ENCODE results near the gene SSR2.

The SSR2 gene

GRCh38 chr1:156021954-156022353, 1.2 kb upstream of the SSR2 start:
- H3K36me3 ChIP-seq (ENCODE audit: insufficient read depth, low read length): peaks cover 4% of the 10 kb centered on the region
- no peak overlapping the region for H3K9ac ChIP-seq (ENCODE audit: low read depth, low read length)
- H3K4me1 ChIP-seq (ENCODE audit: insufficient read depth, low read length): no peaks in the 10 kb centered on the region; the same call in 1 of the 2 replicates
- H3K9me3 ChIP-seq (ENCODE audit: control insufficient read depth, insufficient read depth, low read length): no peaks in the 10 kb centered on the region

GRCh38 chr1:156021093-156021428, 310 bp upstream of the SSR2 start:
- Histone ChIP-seq H3K9ac (ENCODE audit: low read depth, low read length) (peak overlapping the region; percentile 58; the same call in 1 of the 2 replicates), H3K4me1 (ENCODE audit: insufficient read depth, low read length) (no peaks in the 10 kb centered on the region; the same call in 1 of the 2 replicates), H3K9me3 (ENCODE audit: control insufficient read depth, insufficient read depth, low read length) (no peaks in the 10 kb centered on the region), H3K36me3 (ENCODE audit: insufficient read depth, low read length) (peaks cover 4% of the 10 kb centered on the region)

GRCh38 chr1:156019946-156020292, 832 bp downstream of the SSR2 start:
- Histone ChIP-seq H3K9me3 (ENCODE audit: control insufficient read depth, insufficient read depth, low read length) (no peaks in the 10 kb centered on the region), H3K36me3 (ENCODE audit: insufficient read depth, low read length) (peaks cover 5% of the 10 kb centered on the region), H3K9ac (ENCODE audit: low read depth, low read length) (peak overlapping the region; percentile 58; the same call in 1 of the 2 replicates), H3K4me1 (ENCODE audit: insufficient read depth, low read length) (no peaks in the 10 kb centered on the region)

GRCh38 chr1:156014829-156015228, 5.9 kb downstream of the SSR2 start:
- Histone ChIP-seq H3K4me1 (ENCODE audit: insufficient read depth, low read length) (no peaks in the 10 kb centered on the region), H3K9me3 (ENCODE audit: control insufficient read depth, insufficient read depth, low read length) (no peaks in the 10 kb centered on the region), H3K36me3 (ENCODE audit: insufficient read depth, low read length) (peaks cover 31% of the 10 kb centered on the region), H3K9ac (ENCODE audit: low read depth, low read length) (no peak overlapping the region)

GRCh38 chr1:156012051-156012817, 8.5 kb downstream of the SSR2 start:
- Histone ChIP-seq H3K36me3 (ENCODE audit: insufficient read depth, low read length) (peaks cover 34% of the 10 kb centered on the region), H3K4me1 (ENCODE audit: insufficient read depth, low read length) (no peaks in the 10 kb centered on the region), H3K9me3 (ENCODE audit: control insufficient read depth, insufficient read depth, low read length) (no peaks in the 10 kb centered on the region), H3K9ac (ENCODE audit: low read depth, low read length) (no peak overlapping the region)

- Histone ChIP-seq H3K36me3 (ENCODE audit: insufficient read depth, low read length) (peaks cover 30% of the 10 kb centered on the region), H3K4me1 (ENCODE audit: insufficient read depth, low read length) (no peaks in the 10 kb centered on the region), H3K9me3 (ENCODE audit: control insufficient read depth, insufficient read depth, low read length) (no peaks in the 10 kb centered on the region), H3K9ac (ENCODE audit: low read depth, low read length) (no peak overlapping the region)
Measured at GRCh38 chr1:156009404-156009803, 11.3 kb downstream of the SSR2 start.

GRCh38 chr1:156006666-156007376, 13.9 kb downstream of the SSR2 start:
- Histone ChIP-seq H3K4me1 (ENCODE audit: insufficient read depth, low read length) (peaks cover 3% of the 10 kb centered on the region; the same call in 1 of the 2 replicates), H3K36me3 (ENCODE audit: insufficient read depth, low read length) (peaks cover 18% of the 10 kb centered on the region), H3K9me3 (ENCODE audit: control insufficient read depth, insufficient read depth, low read length) (no peaks in the 10 kb centered on the region), H3K9ac (ENCODE audit: low read depth, low read length) (no peak overlapping the region)

GRCh38 chr1:156004843-156005584, 15.7 kb downstream of the SSR2 start:
- peaks cover 3% of the 10 kb centered on the region; the same call in 1 of the 2 replicates for H3K4me1 ChIP-seq (ENCODE audit: insufficient read depth, low read length)
- no peaks in the 10 kb centered on the region for H3K9me3 ChIP-seq (ENCODE audit: control insufficient read depth, insufficient read depth, low read length)
- peaks cover 7% of the 10 kb centered on the region for H3K36me3 ChIP-seq (ENCODE audit: insufficient read depth, low read length)
- no peak overlapping the region for H3K9ac ChIP-seq (ENCODE audit: low read depth, low read length)

GRCh38 chr1:156003923-156004188, 16.9 kb downstream of the SSR2 start:
- no peak overlapping the region for H3K9ac ChIP-seq (ENCODE audit: low read depth, low read length)
- H3K4me1 ChIP-seq (ENCODE audit: insufficient read depth, low read length): peaks cover 3% of the 10 kb centered on the region; the same call in 1 of the 2 replicates
- H3K9me3 ChIP-seq (ENCODE audit: control insufficient read depth, insufficient read depth, low read length): no peaks in the 10 kb centered on the region
- peaks cover 3% of the 10 kb centered on the region; the same call in 1 of the 2 replicates for H3K36me3 ChIP-seq (ENCODE audit: insufficient read depth, low read length)

GRCh38 chr1:156002188-156002911, 18.4 kb downstream of the SSR2 start:
- H3K36me3 ChIP-seq (ENCODE audit: insufficient read depth, low read length): no peaks in the 10 kb centered on the region
- peaks cover 3% of the 10 kb centered on the region; the same call in 1 of the 2 replicates for H3K4me1 ChIP-seq (ENCODE audit: insufficient read depth, low read length)
- no peaks in the 10 kb centered on the region for H3K9me3 ChIP-seq (ENCODE audit: control insufficient read depth, insufficient read depth, low read length)
- no peak overlapping the region for H3K9ac ChIP-seq (ENCODE audit: low read depth, low read length)

GRCh38 chr1:156001662-156002171, 19.0 kb downstream of the SSR2 start:
- Histone ChIP-seq H3K36me3 (ENCODE audit: insufficient read depth, low read length) (no peaks in the 10 kb centered on the region), H3K9ac (ENCODE audit: low read depth, low read length) (no peak overlapping the region)

GRCh38 chr1:156001021-156001661, 19.6 kb downstream of the SSR2 start:
- H3K36me3 ChIP-seq (ENCODE audit: insufficient read depth, low read length): no peaks in the 10 kb centered on the region
- H3K9ac ChIP-seq (ENCODE audit: low read depth, low read length): no peak overlapping the region
- H3K4me1 ChIP-seq (ENCODE audit: insufficient read depth, low read length): peaks cover 3% of the 10 kb centered on the region; the same call in 1 of the 2 replicates
- H3K9me3 ChIP-seq (ENCODE audit: control insufficient read depth, insufficient read depth, low read length): no peaks in the 10 kb centered on the region

More at GRCh38 chr1:156001662-156002171, 19.0 kb downstream of the SSR2 start:
- H3K4me1 ChIP-seq (ENCODE audit: insufficient read depth, low read length): peaks cover 3% of the 10 kb centered on the region; the same call in 1 of the 2 replicates
- no peaks in the 10 kb centered on the region for H3K9me3 ChIP-seq (ENCODE audit: control insufficient read depth, insufficient read depth, low read length)

- Histone ChIP-seq H3K9ac (ENCODE audit: low read depth, low read length) (no peak overlapping the region), H3K36me3 (ENCODE audit: insufficient read depth, low read length) (no peaks in the 10 kb centered on the region), H3K4me1 (ENCODE audit: insufficient read depth, low read length) (peaks cover 3% of the 10 kb centered on the region; the same call in 1 of the 2 replicates), H3K9me3 (ENCODE audit: control insufficient read depth, insufficient read depth, low read length) (no peaks in the 10 kb centered on the region)
Measured at GRCh38 chr1:155999964-156000363, 20.8 kb downstream of the SSR2 start.

All from ES-I3 (cell line).